GM11168 (cell line): ENCODE measurements around the gene HPSE2.
"Not testable (repeated sequence)": the region's sequence is repeated elsewhere in the genome, so short reads cannot be mapped to it uniquely, and the experiment has no call there.

Experiments used
- in situ Hi-C: fragments of 300-500 bp; cut with MboI; formaldehyde crosslinking; loops from one replicate; pipeline ENCODE4 v1.12.0; 2022; ENCODE audit warnings: low sequenced_read_pairs; ENCODE audit not compliant: unreplicated experiment

HPSE2 gene

DNA sequence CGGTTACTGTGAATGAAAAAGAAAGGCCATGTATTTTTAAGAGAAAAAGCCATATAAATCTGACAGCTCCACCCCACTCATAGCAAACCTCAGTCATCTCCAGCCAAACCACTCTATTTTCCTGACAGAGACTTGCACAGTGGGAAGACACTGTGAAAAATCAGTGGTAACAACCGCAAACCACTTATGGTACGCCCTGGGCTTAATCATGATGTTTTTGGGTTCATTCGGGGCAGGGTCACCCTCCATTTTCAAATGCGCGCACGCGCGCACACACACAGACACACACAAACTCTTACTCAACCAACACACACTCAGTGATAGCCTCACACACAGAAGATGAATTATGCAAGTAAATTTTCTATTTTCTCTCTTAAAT lies 706.9 kb downstream of the HPSE2 start:
- in situ Hi-C loops: no loop called here

GRCh38 chr10:98528166-98528804 lies 707.4 kb downstream of the HPSE2 start:
- in situ Hi-C loops: no loop called here

DNA sequence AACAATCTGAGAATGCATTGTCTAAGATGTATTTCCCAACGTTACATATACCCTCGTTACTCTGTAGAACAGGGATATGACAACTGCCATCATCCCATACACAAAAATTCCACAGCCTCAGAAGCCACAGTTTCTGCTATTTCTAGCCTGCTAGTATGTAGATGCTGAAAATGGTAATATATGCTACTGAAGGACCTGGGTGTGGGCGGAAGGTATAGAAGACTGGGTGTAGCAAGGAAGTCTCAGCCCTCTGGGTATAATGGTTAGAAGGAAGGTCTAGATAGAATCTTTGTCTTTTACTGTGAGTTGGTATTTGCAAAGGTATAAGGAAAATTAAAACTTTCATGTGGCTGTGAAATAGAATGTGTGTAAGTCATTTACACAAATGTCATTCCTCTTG lies 709.7 kb downstream of the HPSE2 start:
- in situ Hi-C loops: no loop called here

- in situ Hi-C loops: no loop called here
These were observed 711.5 kb downstream of the HPSE2 start for GRCh38 chr10:98524124-98524523.

- in situ Hi-C loops: no loop called here
These were observed 715.8 kb downstream of the HPSE2 start for GRCh38 chr10:98519841-98520240.

- in situ Hi-C loops: no loop called here
These were observed 718.0 kb downstream of the HPSE2 start for GRCh38 chr10:98517672-98518071.

GRCh38 chr10:98516352-98516751 lies 719.3 kb downstream of the HPSE2 start:
- in situ Hi-C loops: no loop called here

DNA sequence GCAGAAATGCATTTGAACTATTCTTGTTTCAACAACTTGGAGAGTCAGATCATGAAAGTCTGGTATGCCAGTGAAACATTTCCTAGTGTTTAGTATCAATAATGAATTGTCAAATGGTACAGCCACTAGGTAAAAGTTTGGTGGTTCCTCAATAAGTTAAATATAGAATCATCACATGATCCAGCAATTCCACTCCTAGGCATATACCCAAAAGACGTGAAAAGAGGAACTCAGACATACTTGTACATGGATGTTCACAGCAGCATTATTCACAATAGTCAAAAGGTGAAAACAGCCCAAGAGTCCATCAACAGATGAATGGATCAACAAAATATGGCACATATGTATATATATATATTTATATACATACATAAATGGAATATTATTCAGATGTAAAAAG lies 721.9 kb downstream of the HPSE2 start:
- in situ Hi-C loops: no loop called here

GRCh38 chr10:98511876-98512275 lies 723.8 kb downstream of the HPSE2 start:
- in situ Hi-C loops: no loop called here

GRCh38 chr10:98510412-98510995 lies 725.1 kb downstream of the HPSE2 start:
- in situ Hi-C loops: no loop called here

GRCh38 chr10:98509745-98510144 lies 725.9 kb downstream of the HPSE2 start:
- in situ Hi-C loops: no loop called here

DNA sequence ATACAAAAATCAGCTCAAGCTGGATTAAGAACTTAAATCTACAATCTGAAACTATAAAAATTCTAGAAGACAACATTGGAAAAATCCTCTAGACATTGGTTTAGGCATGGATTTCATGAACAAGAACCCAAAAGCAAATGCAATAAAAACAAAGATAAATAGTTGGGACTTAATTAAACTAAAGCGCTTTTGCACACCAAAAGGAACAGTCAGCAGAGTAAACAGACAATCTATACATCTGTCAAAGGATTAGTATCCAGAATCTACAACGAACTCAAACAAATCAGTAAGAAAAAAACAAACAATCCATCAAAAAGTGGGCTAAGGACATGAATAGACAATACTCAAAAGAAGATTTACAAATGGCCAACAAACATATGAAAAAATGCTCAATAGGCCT lies 733.1 kb downstream of the HPSE2 start:
- in situ Hi-C loops: not testable (repeated sequence)

GRCh38 chr10:98492763-98493162 lies 742.9 kb downstream of the HPSE2 start:
- in situ Hi-C loops: no loop called here

GRCh38 chr10:98489561-98490481 lies 745.8 kb downstream of the HPSE2 start:
- in situ Hi-C loops: no loop called here

- in situ Hi-C loops: no loop called here
These were observed 746.8 kb downstream of the HPSE2 start for GRCh38 chr10:98488669-98489430.

- in situ Hi-C loops: no loop called here
These were observed 748.0 kb downstream of the HPSE2 start for GRCh38 chr10:98487649-98488048.

- in situ Hi-C loops: no loop called here
These were observed 749.2 kb downstream of the HPSE2 start for GRCh38 chr10:98486421-98486820.

GRCh38 chr10:98485959-98486358 lies 749.7 kb downstream of the HPSE2 start:
- in situ Hi-C loops: no loop called here

- in situ Hi-C loops: no loop called here
These were observed 752.0 kb downstream of the HPSE2 start for GRCh38 chr10:98483658-98484057.

DNA sequence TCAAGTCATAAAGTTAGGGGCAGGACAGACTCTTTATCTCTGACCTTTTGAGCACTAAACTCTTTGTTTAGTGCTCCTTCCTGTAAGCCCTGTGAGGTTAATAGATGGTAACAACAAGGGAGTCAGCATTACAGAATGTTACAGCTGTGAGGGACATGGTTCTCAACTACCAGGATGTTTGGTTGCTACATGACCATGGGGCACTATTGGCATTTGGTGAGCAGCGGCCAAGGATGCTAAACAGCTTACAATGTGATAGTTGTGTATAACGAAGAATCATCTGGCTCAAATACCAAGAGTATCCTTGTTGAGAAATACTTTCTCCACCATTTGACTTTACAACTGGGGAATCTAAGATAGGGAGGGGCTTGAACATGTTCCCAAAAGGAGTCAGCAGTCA lies 753.6 kb downstream of the HPSE2 start:
- in situ Hi-C loops: no loop called here
